K562 (cell line): ENCODE measurements around the gene GCDH. TPM values are rescaled to one million over a fixed set of nuclear protein-coding genes. Genes with fewer than 3 reads are reported as not detected.

Source experiments
- CBX5 ChIP-seq: IDR thresholded peaks from 2 replicates; pipeline ENCODE4 v1.6.1; 2014; ENCODE audit warnings: low read depth, borderline replicate concordance
- CEBPB ChIP-seq: fragments of 450-650 bp; IDR thresholded peaks from 2 replicates; pipeline ENCODE4 v1.6.1; 2016; ENCODE audit warnings: missing genetic modification characterization, missing compliant biosample characterization
- COPS2 ChIP-seq: fragments of 450-650 bp; conservative IDR thresholded peaks from 2 replicates; pipeline ENCODE4 v1.6.1; 2016; ENCODE audit warnings: mild to moderate bottlenecking, moderate library complexity
- CTBP1 ChIP-seq: fragments of 450-650 bp; IDR thresholded peaks from 2 replicates; pipeline ENCODE4 v1.6.1; 2016; ENCODE audit warnings: borderline replicate concordance
- FOXP1 ChIP-seq: sonication (generic); formaldehyde crosslinking; IDR thresholded peaks from 2 replicates; pipeline ENCODE4 v1.8.0; 2022; ENCODE audit warnings: mild to moderate bottlenecking, missing genetic modification reagents
- POLR2G ChIP-seq: fragments of 200-400 bp; formaldehyde crosslinking; IDR thresholded peaks from 2 replicates; pipeline ENCODE4 v1.6.1; 2017; ENCODE audit warnings: low read depth, mild to moderate bottlenecking, antibody characterized with exemption, low read length, moderate library complexity
- PPARD ChIP-seq: fragments of 250-450 bp; sonication (Bioruptor Pico); IDR thresholded peaks from 2 replicates; pipeline ENCODE4 v1.8.0; 2022; ENCODE audit warnings: inconsistent platforms, mild to moderate bottlenecking, moderate library complexity
- STAT6 ChIP-seq: sonication (generic); formaldehyde crosslinking; IDR thresholded peaks from 2 replicates; pipeline ENCODE4 v1.8.1; 2023; ENCODE audit warnings: mild to moderate bottlenecking, missing genetic modification reagents
- SUPT5H ChIP-seq: fragments of 450-650 bp; IDR thresholded peaks from 2 replicates; pipeline ENCODE4 v1.6.1; 2016
- TCF15 ChIP-seq: fragments of 250-450 bp; sonication (Bioruptor Pico); IDR thresholded peaks from 2 replicates; pipeline ENCODE4 v1.8.0; 2022; ENCODE audit warnings: moderate library complexity, mild to moderate bottlenecking, inconsistent platforms
- UBTF ChIP-seq, 2 experiments: IDR thresholded peaks; 2 replicates each; pipeline ENCODE4 v1.6.1; 2012; ENCODE audit warnings: improper control_type of control experiment in 2 of 2, low read depth in 2 of 2, low read length in 2 of 2, borderline replicate concordance in 1 of 2
- ZBED1 ChIP-seq: IDR thresholded peaks from 2 replicates; pipeline ENCODE4 v1.6.1; 2014
- ZBTB2 ChIP-seq: fragments of 450-650 bp; IDR thresholded peaks from 2 replicates; pipeline ENCODE4 v1.6.1; 2016; ENCODE audit warnings: antibody characterized with exemption
- ZHX1 ChIP-seq: fragments of 150-350 bp; conservative IDR thresholded peaks from 2 replicates; pipeline ENCODE4 v1.6.1; 2014; ENCODE audit warnings: low read length
- ZNF512 ChIP-seq: IDR thresholded peaks from 2 replicates; pipeline ENCODE4 v1.6.1; 2016; ENCODE audit warnings: missing genetic modification characterization, missing compliant biosample characterization
- ZNF79 ChIP-seq: fragments of 250-450 bp; sonication (Bioruptor Pico); IDR thresholded peaks from 2 replicates; pipeline ENCODE4 v1.4.0; 2020; ENCODE audit warnings: low read depth, mild to moderate bottlenecking, moderate library complexity
- polyA plus RNA-seq, 8 experiments: library from polyadenylated mRNA; depleted of rRNA in 4 of 8; stranded (reverse) in 5 of 8; unstranded in 3 of 8; fragments of >200 nt; fragmentation: Nextera tagmentation in 2 of 8; fragmentation: Illumina TruSeq in 1 of 8; extraction: Ambion mirVana in 2 of 8; extraction: Trizol in 1 of 8; gene quantifications; 2 replicates each; pipeline versions ENCODE4 v1.2.1 to v1.2.3, GENCODE V29; 2011 to 2014; ENCODE audit warnings: inconsistent platforms in 1 of 8, missing spikeins in 1 of 8
- total RNA-seq, 7 experiments: library from RNA; depleted of rRNA in 6 of 7; stranded (reverse); fragments of >200 nt in 6 of 7; fragmentation: Illumina TruSeq in 2 of 7; extraction: Trizol in 2 of 7; gene quantifications; 2 replicates each; pipeline versions ENCODE4 v1.2.1 to v1.2.3, GENCODE V29; 2011 to 2021; ENCODE audit warnings: low replicate concordance in 1 of 7

Gene GCDH
- total and polyA plus RNA-seq, 9 of the 15 experiments (the other 6 are each of a cell fraction or from before 2014, with no cell fraction given) = 2.9 to 50.8 (median 19.1) TPM

- TF ChIP-seq ZHX1 = 0 out of 2 replicates have a peak, but pooled peaks have one; percentile 11
- no peak for TF ChIP-seq ZNF512 (tag)
- peak; percentile 22; the same call in 1 of the 2 replicates for TF ChIP-seq FOXP1 (CRISPR knock-in tag)
- TF ChIP-seq STAT6 (CRISPR knock-in tag) = peak; percentile 97; the same call in 1 of the 2 replicates
- TF ChIP-seq CEBPB (tag) = no peak
- no peak for TF ChIP-seq ZNF79 (CRISPR knock-in tag)
- no peak for TF ChIP-seq COPS2
- TF ChIP-seq PPARD (CRISPR knock-in tag) = no peak
- peak; percentile 87 for TF ChIP-seq POLR2G
- TF ChIP-seq TCF15 (CRISPR knock-in tag) = no peak
- TF ChIP-seq CBX5 = no peak
- no peak for TF ChIP-seq UBTF (IDR thresholded peaks at IDR 0.05; ENCODE audit: borderline replicate concordance in 1 of 2, low read depth in 2 of 2, low read length in 2 of 2)
- TF ChIP-seq ZBTB2 = no peak
- TF ChIP-seq SUPT5H = peak; percentile 77
- no peak; the same call in 1 of the 2 replicates for TF ChIP-seq ZBED1
- TF ChIP-seq CTBP1 = no peak
Measured at GRCh38 chr19:12938779-12939601, 48.0 kb downstream of the GCDH start (continued).
